Measurements from ENCODE around the gene EPHB2.

EPHB2 gene

GRCh38 chr1:22722901-22723550, 12.4 kb downstream of the EPHB2 start:
- DNase-seq = no peak

- DNase-seq = no peak
Measured at GRCh38 chr1:22727873-22728272, 17.2 kb downstream of the EPHB2 start.

GRCh38 chr1:22728751-22729399, 18.2 kb downstream of the EPHB2 start:
- no peak for DNase-seq

DNA sequence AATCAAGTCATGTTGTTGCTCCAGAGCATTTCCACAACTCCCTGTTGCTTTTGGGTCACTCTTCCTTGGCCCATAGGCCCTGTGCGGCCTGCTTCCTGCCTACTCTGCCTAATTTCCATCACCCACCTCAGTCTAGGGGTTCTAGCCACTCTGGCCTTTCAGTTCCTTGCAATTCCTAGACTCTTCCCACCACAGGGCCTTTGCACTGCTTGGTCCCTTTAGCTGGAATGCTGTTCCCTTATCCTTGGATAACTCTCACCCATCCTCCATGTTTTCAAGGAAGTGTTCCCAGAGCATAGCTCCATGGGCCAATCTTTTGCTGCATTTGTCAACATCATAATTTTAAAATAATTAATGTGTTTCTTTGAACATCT, 18.7 kb downstream of the EPHB2 start:
- no peak for DNase-seq

GRCh38 chr1:22729912-22730311, 19.3 kb downstream of the EPHB2 start:
- no peak for DNase-seq

DNA sequence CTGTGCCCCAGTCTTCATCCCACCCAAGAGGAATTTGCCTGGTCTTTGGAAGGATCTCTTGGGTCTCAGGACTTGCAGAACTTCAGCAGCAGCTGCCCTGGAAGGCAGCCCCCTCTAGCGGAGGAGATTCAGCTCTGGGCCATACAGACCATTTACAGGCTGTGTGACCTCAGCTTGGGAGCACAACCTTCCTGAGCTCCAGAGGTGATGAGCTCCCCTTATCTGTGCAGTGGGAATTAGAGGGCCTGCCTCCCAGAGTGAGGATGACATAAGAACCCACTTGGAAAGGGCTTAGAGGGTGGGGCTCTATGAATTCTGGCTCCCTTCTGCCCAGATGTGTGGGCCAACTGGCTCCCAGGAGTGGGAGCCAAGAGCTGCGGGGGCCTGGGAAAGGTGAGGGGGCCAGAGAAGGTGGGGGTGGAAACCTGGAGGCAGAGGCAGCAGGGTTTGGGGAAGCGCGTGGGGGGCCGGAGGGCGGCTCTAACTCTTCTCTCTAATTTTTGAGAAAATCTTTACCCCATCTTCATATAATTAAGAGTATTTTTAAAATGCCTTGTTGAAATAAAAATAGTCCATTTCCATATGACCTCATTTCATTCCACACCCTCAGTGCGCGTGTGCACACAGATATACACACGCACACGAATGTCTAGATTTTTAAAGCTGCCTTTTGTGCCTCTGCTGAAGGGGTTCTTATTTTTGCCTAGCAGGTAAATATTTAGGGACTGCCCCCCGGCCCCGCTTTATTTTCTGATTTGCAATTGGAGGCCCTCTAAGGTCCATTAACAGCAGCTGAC, 21.5 kb downstream of the EPHB2 start:
- DNase-seq = no peak

DNA sequence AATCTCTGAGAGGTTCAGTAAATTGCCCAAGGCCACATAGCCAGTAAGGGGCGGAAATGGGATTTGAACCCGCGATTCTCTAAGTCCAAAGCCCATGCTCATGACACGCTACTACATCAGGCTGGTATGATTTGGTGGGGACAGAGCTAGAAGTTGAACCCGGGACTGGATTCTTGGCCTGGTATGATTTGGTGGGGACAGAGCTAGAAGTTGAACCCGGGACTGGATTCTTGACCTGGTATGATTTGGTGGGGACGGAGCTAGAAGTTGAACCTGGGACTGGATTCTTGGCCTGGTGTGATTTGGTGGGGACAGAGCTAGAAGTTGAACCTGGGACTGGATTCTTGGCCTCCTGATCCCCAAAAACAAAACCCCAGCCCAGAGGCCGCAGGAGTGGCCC, 23.0 kb downstream of the EPHB2 start:
- DNase-seq = no peak

DNA sequence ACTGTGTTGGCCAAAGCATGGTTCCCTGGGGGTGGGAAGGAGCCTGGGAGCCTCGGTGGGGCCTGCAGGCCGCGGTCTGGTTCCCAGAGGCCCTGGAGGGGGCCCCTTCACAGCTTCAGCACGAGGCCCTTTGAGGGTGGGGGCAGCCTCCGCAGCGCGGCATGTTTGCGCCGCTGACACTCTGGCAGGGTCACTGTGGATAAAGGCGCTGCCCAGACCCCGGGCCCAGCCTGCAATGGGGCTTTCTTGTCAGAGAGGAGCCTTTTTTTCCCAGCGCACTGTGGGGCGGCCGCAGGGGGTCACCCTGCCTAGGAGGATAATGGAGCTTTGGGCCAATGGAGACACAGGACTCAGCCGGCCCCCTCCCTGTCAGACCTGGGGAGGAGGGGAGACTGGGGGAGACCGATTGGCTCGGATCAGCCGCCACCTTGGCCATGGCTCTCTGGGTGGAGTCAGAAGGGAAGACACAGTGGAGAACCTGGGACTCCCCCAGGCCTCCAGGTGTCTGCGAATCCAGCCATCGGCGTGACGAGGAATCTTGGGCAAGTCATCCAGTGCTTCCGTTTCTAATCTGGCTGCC, 26.0 kb downstream of the EPHB2 start:
- no peak for DNase-seq

GRCh38 chr1:22737374-22738068, 26.9 kb downstream of the EPHB2 start:
- DNase-seq = no peak

- DNase-seq = no peak
Measured at GRCh38 chr1:22738069-22738435, 27.4 kb downstream of the EPHB2 start.

- no peak for DNase-seq
Measured at GRCh38 chr1:22738522-22738921, 27.9 kb downstream of the EPHB2 start.

GRCh38 chr1:22739648-22740385, 29.2 kb downstream of the EPHB2 start:
- DNase-seq = no peak

- no peak for DNase-seq
Measured at GRCh38 chr1:22741118-22741517, 30.5 kb downstream of the EPHB2 start.

- no peak for DNase-seq
Measured at GRCh38 chr1:22745669-22746585, 35.3 kb downstream of the EPHB2 start.

DNA sequence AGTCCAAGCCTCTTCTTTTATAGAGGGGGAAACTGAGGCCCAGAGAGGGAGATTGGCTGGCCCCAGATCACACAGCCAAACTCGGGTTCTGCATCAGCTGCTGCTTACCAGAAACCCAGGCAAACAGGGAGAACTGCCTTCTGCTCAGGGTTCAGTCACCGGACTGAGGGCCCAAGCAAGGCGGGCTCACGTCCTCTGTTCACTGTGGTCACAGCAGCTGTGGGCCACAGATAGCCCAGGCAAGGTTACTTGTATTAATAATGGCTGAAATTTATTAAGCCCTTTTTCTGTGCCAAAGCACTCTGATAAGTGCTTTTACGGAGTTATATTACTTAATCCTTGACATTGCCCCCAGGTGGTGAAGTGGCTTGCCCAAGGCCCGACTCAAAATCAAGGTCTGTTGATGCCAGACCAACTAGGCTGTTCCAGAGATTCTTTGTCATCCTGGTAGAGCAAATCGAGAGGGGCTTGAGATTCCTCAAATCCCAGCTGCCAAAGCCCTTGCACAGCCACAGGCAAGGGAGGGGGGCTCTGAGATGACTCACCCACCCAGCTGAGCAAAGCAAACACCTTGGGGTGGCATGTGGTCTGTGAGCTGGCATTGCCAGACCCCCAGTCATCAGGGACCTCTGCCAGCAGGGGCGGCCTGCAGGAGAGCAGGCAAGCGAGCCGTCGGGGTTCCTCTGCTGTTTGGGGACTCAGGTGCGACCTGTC, 36.5 kb downstream of the EPHB2 start:
- DNase-seq = no peak

GRCh38 chr1:22747735-22748073, 37.1 kb downstream of the EPHB2 start:
- no peak for DNase-seq

GRCh38 chr1:22749503-22749902, 38.9 kb downstream of the EPHB2 start:
- no peak for DNase-seq

- DNase-seq = no peak
Measured at GRCh38 chr1:22749919-22750684, 39.5 kb downstream of the EPHB2 start.

DNA sequence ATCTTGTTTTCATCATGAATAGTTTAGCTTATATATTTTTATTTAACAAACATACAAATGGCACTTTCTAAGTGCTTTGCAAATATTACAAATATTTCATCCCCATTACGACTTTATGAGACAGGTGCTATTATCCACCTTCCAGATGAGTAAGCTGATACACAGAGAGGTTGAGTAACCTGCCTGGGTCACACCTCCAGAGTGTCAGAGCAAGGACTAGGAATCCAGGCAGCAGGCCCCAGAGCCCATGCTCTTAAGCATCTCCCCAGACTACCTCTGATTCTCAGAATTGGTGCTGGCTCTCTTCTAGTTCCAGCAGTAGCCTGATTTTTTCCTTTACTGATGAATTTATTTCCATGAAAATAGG, 40.0 kb downstream of the EPHB2 start:
- no peak for DNase-seq

GRCh38 chr1:22751124-22751531, 40.5 kb downstream of the EPHB2 start:
- no peak for DNase-seq
